AG20443 (cell line): ENCODE data around the gene NRXN3.

Experiments used
- DNase-seq: peaks from one replicate; pipeline ENCODE4 v3.0.0; 2012; ENCODE audit warnings: low spot score, mixed read lengths

Gene NRXN3

GRCh38 chr14:79583738-79584408, 1413.7 kb downstream of the NRXN3 start:
- DNase-seq: peak; percentile 12

GRCh38 chr14:79584679-79585078, 1414.5 kb downstream of the NRXN3 start:
- peak; percentile 38 for DNase-seq

- no peak for DNase-seq
Measured at GRCh38 chr14:79585845-79586244, 1415.7 kb downstream of the NRXN3 start.

- DNase-seq: no peak
Measured at GRCh38 chr14:79586416-79586815, 1416.2 kb downstream of the NRXN3 start.

GRCh38 chr14:79586989-79587598, 1416.9 kb downstream of the NRXN3 start:
- DNase-seq: no peak

- no peak for DNase-seq
Measured at GRCh38 chr14:79587875-79588274, 1417.7 kb downstream of the NRXN3 start.

- DNase-seq: no peak
Measured at GRCh38 chr14:79588398-79588797, 1418.2 kb downstream of the NRXN3 start.

- DNase-seq: peak; percentile 10
Measured at GRCh38 chr14:79596551-79596950, 1426.4 kb downstream of the NRXN3 start.

- DNase-seq: no peak
Measured at GRCh38 chr14:79597566-79597965, 1427.4 kb downstream of the NRXN3 start.

GRCh38 chr14:79598339-79598738, 1428.2 kb downstream of the NRXN3 start:
- DNase-seq: peak; percentile 18

GRCh38 chr14:79599239-79599638, 1429.1 kb downstream of the NRXN3 start:
- no peak for DNase-seq

- no peak for DNase-seq
Measured at GRCh38 chr14:79600406-79600805, 1430.2 kb downstream of the NRXN3 start.

- DNase-seq: no peak
Measured at GRCh38 chr14:79601579-79601978, 1431.4 kb downstream of the NRXN3 start.

- DNase-seq: no peak
Measured at GRCh38 chr14:79602045-79602444, 1431.9 kb downstream of the NRXN3 start.

GRCh38 chr14:79602742-79603141, 1432.6 kb downstream of the NRXN3 start:
- no peak for DNase-seq

GRCh38 chr14:79605849-79606248, 1435.7 kb downstream of the NRXN3 start:
- no peak for DNase-seq

GRCh38 chr14:79608446-79608845, 1438.3 kb downstream of the NRXN3 start:
- no peak for DNase-seq

GRCh38 chr14:79613625-79614024, 1443.5 kb downstream of the NRXN3 start:
- no peak for DNase-seq

- DNase-seq: no peak
Measured at GRCh38 chr14:79614448-79614847, 1444.3 kb downstream of the NRXN3 start.

- DNase-seq: no peak
Measured at GRCh38 chr14:79627058-79627457, 1456.9 kb downstream of the NRXN3 start.

GRCh38 chr14:79629411-79630287, 1459.5 kb downstream of the NRXN3 start:
- no peak for DNase-seq

- DNase-seq: no peak
Measured at GRCh38 chr14:79630288-79630960, 1460.3 kb downstream of the NRXN3 start.
